ENCODE results near the gene MSH3.
"Not testable (repeated sequence)": the region's sequence is repeated elsewhere in the genome, so short reads cannot be mapped to it uniquely, and the experiment has no call there.

Gene MSH3

DNA sequence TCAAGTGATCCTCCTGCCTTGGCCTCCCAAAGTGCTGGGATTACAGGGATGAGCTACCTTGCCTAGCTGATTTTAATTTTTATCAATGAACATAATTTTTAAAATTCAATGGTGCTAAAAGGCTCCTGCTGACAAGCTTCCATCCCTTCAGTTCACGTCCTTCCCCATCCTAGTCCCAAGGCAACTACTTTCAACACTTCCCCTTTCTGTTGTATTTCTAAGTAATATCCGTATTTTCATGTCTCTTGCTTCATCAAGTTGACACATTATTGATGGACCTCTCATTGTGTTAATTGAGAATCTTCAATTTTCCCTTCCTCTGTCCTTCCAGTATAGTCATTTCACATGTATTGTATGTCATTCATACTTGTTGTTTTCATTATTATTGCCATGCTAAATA lies 211.9 kb downstream of the MSH3 start:
- no peak for DNase-seq (ENCODE audit: low read depth)
- no peak for TF ChIP-seq CTCF (conservative IDR thresholded peaks at IDR 0.05; ENCODE audit: low read depth, low read length)
- H3K4me3 ChIP-seq (ENCODE audit: low read depth, low read length) = no peak overlapping the region

- no peak for TF ChIP-seq CTCF (conservative IDR thresholded peaks at IDR 0.05; ENCODE audit: low read depth, low read length)
- H3K4me3 ChIP-seq (ENCODE audit: low read depth, low read length) = no peak overlapping the region
- peak; percentile 59 for DNase-seq (ENCODE audit: low read depth)
Measured at GRCh38 chr5:80867233-80867632, 212.8 kb downstream of the MSH3 start.

DNA sequence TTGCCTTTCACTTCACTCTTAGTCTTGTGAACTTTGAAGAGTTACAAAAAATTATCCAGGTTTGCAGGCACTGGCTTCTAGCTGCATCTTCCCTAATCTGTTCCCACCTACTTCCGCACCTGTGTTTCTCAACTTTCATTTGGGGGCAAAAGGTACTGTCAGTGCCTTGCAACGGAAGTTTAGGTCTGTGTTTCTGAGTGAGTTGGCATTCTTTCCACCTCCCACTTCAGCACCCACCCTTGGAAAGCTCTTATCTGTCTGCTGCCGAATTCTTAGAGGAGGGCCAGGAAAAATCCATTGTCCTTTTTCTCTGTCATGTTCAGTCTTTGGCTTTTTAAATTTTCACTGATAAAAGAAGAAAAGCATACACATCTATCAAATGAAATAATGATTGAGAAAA lies 216.0 kb downstream of the MSH3 start:
- H3K4me3 ChIP-seq (ENCODE audit: low read depth, low read length) = no peak overlapping the region
- DNase-seq (ENCODE audit: low read depth) = no peak
- no peak for TF ChIP-seq CTCF (conservative IDR thresholded peaks at IDR 0.05; ENCODE audit: low read depth, low read length)

DNA sequence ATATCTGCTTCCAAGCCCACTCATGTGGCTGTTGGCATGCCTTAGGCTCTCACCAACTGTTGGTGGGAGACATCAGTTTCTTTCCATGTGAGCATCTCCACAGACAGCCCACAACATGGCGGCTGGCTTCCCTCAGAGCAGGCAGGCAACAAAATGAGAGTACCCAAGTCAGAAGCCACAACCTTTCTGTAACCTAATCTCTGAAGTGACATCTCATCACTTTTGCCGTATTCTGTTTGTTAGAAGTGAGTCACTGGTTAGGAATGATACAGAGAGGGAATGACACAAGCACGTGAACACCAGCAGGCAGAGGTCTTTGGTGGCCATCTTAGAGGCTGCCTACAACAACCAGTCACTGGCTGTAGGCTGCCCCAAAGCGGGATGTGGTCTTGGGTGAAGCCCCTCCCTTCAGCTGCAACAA lies 217.1 kb downstream of the MSH3 start:
- TF ChIP-seq CTCF (conservative IDR thresholded peaks at IDR 0.05; ENCODE audit: low read depth, low read length) = no peak
- no peak overlapping the region for H3K4me3 ChIP-seq (ENCODE audit: low read depth, low read length)
- DNase-seq (ENCODE audit: low read depth) = peak; percentile 75

DNA sequence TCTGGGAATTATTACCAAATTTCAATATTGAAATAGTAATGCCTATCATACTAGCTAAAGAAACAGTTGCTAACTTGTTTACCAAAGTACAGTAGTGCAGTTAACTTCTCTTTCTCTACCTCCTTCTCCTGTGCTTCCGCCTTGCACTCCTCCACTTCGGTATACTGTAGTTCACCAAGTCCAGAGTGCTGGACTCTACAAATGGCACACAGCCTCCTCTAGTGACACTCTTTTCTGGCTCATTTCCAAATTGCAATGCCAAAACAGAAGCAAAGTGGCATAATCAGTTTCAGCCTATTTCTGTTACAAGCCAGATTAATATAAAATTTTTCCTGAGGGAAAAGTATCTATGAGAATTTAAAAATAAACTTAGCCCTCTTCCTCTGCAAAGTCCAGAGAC lies 219.7 kb downstream of the MSH3 start:
- DNase-seq (ENCODE audit: low read depth) = no peak
- TF ChIP-seq CTCF (conservative IDR thresholded peaks at IDR 0.05; ENCODE audit: low read depth, low read length) = no peak
- H3K4me3 ChIP-seq (ENCODE audit: low read depth, low read length) = no peak overlapping the region

GRCh38 chr5:80877592-80877991 lies 223.1 kb downstream of the MSH3 start:
- DNase-seq (ENCODE audit: low read depth) = no peak
- TF ChIP-seq CTCF (conservative IDR thresholded peaks at IDR 0.05; ENCODE audit: low read depth, low read length) = no peak
- H3K4me3 ChIP-seq (ENCODE audit: low read depth, low read length) = no peak overlapping the region

DNA sequence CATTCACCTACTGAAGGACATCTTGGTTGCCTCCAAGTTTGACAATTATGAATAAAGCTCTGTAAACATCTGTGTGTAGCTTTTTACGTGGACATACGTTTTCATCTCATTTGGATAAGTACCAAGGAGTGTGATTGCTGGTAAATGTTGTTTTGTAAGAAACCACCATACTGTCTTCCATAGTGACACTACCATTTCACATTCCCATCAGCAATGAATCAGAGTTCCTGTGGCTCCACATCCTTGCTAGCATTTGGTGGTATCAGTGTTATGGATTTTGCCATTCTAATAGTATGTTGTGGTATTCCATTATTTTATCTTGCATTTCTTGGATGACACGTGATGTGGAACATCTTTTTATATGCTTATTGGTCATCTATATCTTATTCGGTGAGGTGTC lies 227.3 kb downstream of the MSH3 start:
- no peak for TF ChIP-seq CTCF (conservative IDR thresholded peaks at IDR 0.05; ENCODE audit: low read depth, low read length)

GRCh38 chr5:80883390-80883789 lies 228.9 kb downstream of the MSH3 start:
- not testable (repeated sequence) for DNase-seq (ENCODE audit: low read depth)

More for the DNA sequence above, 227.3 kb downstream of the MSH3 start:
- no peak for DNase-seq (ENCODE audit: low read depth)
- H3K4me3 ChIP-seq (ENCODE audit: low read depth, low read length) = no peak overlapping the region

More at GRCh38 chr5:80883390-80883789, 228.9 kb downstream of the MSH3 start:
- not testable (repeated sequence) for H3K4me3 ChIP-seq (ENCODE audit: low read depth, low read length)

All from choroid plexus epithelial cell (primary cell).